Stimulated activated CD4-positive, alpha-beta T cell treated with anti-CD3 and anti-CD28 coated beads, Interleukin-1b, Interleukin-23, amount 100 ng/mL, for 4 hours (primary cell): ENCODE data around the gene C11orf58.
A peak's percentile ranks its signal among the peaks of the same experiment; 100 is the strongest.

Source experiments
- DNase-seq, 2 donors: peaks; one replicate each; pipeline ENCODE4 v3.0.0-alpha.2; 2020; ENCODE audit warnings: low read depth in 2 of 2

C11orf58 gene

GRCh38 chr11:16785520-16786128 lies 47.2 kb downstream of the C11orf58 start:
- DNase-seq: peak; percentile 34 to 40

GRCh38 chr11:16786131-16786530 lies 47.7 kb downstream of the C11orf58 start:
- DNase-seq: no peak

GRCh38 chr11:16787035-16787742 lies 48.7 kb downstream of the C11orf58 start:
- DNase-seq: no peak

- peak; percentile 34 to 53 for DNase-seq
Measured at GRCh38 chr11:16788141-16789062, 50.0 kb downstream of the C11orf58 start.

GRCh38 chr11:16789063-16789420 lies 50.6 kb downstream of the C11orf58 start:
- no peak for DNase-seq

- no peak for DNase-seq
Measured at GRCh38 chr11:16789560-16790485, 51.4 kb downstream of the C11orf58 start.

GRCh38 chr11:16790486-16791190 lies 52.2 kb downstream of the C11orf58 start:
- no peak for DNase-seq

GRCh38 chr11:16791191-16791961 lies 52.9 kb downstream of the C11orf58 start:
- no peak for DNase-seq

- DNase-seq: no peak
Measured at GRCh38 chr11:16792426-16792825, 54.0 kb downstream of the C11orf58 start.

- DNase-seq: no peak
Measured at GRCh38 chr11:16793009-16793408, 54.6 kb downstream of the C11orf58 start.

- DNase-seq: no peak
Measured at GRCh38 chr11:16793511-16793910, 55.1 kb downstream of the C11orf58 start.

- DNase-seq: no peak
Measured at GRCh38 chr11:16794047-16794818, 55.8 kb downstream of the C11orf58 start.

GRCh38 chr11:16795146-16795545 lies 56.7 kb downstream of the C11orf58 start:
- DNase-seq: no peak

- DNase-seq: no peak
Measured at GRCh38 chr11:16796311-16796710, 57.9 kb downstream of the C11orf58 start.

GRCh38 chr11:16797776-16798175 lies 59.3 kb downstream of the C11orf58 start:
- DNase-seq: no peak

GRCh38 chr11:16799221-16799620 lies 60.8 kb downstream of the C11orf58 start:
- no peak for DNase-seq

GRCh38 chr11:16799890-16800289 lies 61.4 kb downstream of the C11orf58 start:
- DNase-seq: no peak

GRCh38 chr11:16800382-16800781 lies 61.9 kb downstream of the C11orf58 start:
- no peak for DNase-seq

GRCh38 chr11:16801288-16801980 lies 63.0 kb downstream of the C11orf58 start:
- no peak for DNase-seq
